Eye (tissue), 1 donor: ENCODE results near the gene DNM3.

Source experiments
- DNase-seq: peaks from one replicate; pipeline ENCODE4 v3.0.0-alpha.2; 2015

The DNM3 gene

GRCh38 chr1:171873664-171874063, 32.4 kb downstream of the DNM3 start:
- no peak for DNase-seq

GRCh38 chr1:171877701-171878100, 36.4 kb downstream of the DNM3 start:
- peak; percentile 10 for DNase-seq

GRCh38 chr1:171879556-171879955, 38.3 kb downstream of the DNM3 start:
- DNase-seq = no peak

- no peak for DNase-seq
Observed at GRCh38 chr1:171881442-171881841, 40.1 kb downstream of the DNM3 start.

GRCh38 chr1:171883849-171884248, 42.6 kb downstream of the DNM3 start:
- no peak for DNase-seq

- DNase-seq = no peak
Observed at GRCh38 chr1:171884475-171884874, 43.2 kb downstream of the DNM3 start.

GRCh38 chr1:171890131-171890530, 48.8 kb downstream of the DNM3 start:
- DNase-seq = no peak

- no peak for DNase-seq
Observed at GRCh38 chr1:171896936-171897703, 55.8 kb downstream of the DNM3 start.

- peak; percentile 73 for DNase-seq
Observed at GRCh38 chr1:171898941-171899340, 57.6 kb downstream of the DNM3 start.

GRCh38 chr1:171899838-171900237, 58.5 kb downstream of the DNM3 start:
- no peak for DNase-seq

GRCh38 chr1:171901245-171901644, 59.9 kb downstream of the DNM3 start:
- DNase-seq = no peak

- no peak for DNase-seq
Observed at GRCh38 chr1:171902527-171902926, 61.2 kb downstream of the DNM3 start.

- no peak for DNase-seq
Observed at GRCh38 chr1:171904778-171905450, 63.6 kb downstream of the DNM3 start.

- peak; percentile 35 for DNase-seq
Observed at GRCh38 chr1:171909711-171910110, 68.4 kb downstream of the DNM3 start.

- no peak for DNase-seq
Observed at GRCh38 chr1:171910786-171911185, 69.5 kb downstream of the DNM3 start.

- no peak for DNase-seq
Observed at GRCh38 chr1:171911506-171911905, 70.2 kb downstream of the DNM3 start.

- DNase-seq = no peak
Observed at GRCh38 chr1:171912509-171913175, 71.3 kb downstream of the DNM3 start.

- no peak for DNase-seq
Observed at GRCh38 chr1:171913385-171913784, 72.1 kb downstream of the DNM3 start.

- DNase-seq = no peak
Observed at GRCh38 chr1:171916315-171916771, 75.0 kb downstream of the DNM3 start.

- no peak for DNase-seq
Observed at GRCh38 chr1:171917331-171917730, 76.0 kb downstream of the DNM3 start.

GRCh38 chr1:171919891-171920887, 78.9 kb downstream of the DNM3 start:
- no peak for DNase-seq

GRCh38 chr1:171922999-171923398, 81.7 kb downstream of the DNM3 start:
- no peak for DNase-seq

- DNase-seq = no peak
Observed at GRCh38 chr1:171929121-171929520, 87.8 kb downstream of the DNM3 start.
